Measurements from ENCODE around the gene CTLA4.

GRCh38 chr2:203897544-203897943 lies 30.0 kb downstream of the CTLA4 start:
- TF ChIP-seq CTCF (IDR thresholded peaks at IDR 0.05; ENCODE audit: low read length) (no peak), EZH2 (IDR thresholded peaks at IDR 0.05; ENCODE audit: borderline replicate concordance, low read length) (no peak)

Data from OCI-LY1 (cell line).